ENCODE results near the gene NSUN6. TPM values are rescaled to one million over a fixed set of nuclear protein-coding genes. Genes with fewer than 3 reads are reported as not detected.

NSUN6 gene
- total and polyA plus RNA-seq, 10 of the 15 experiments (the other 5 are each of a cell fraction or from before 2014, with no cell fraction given): 10.2 to 25.0 (median 15.6) TPM

DNA sequence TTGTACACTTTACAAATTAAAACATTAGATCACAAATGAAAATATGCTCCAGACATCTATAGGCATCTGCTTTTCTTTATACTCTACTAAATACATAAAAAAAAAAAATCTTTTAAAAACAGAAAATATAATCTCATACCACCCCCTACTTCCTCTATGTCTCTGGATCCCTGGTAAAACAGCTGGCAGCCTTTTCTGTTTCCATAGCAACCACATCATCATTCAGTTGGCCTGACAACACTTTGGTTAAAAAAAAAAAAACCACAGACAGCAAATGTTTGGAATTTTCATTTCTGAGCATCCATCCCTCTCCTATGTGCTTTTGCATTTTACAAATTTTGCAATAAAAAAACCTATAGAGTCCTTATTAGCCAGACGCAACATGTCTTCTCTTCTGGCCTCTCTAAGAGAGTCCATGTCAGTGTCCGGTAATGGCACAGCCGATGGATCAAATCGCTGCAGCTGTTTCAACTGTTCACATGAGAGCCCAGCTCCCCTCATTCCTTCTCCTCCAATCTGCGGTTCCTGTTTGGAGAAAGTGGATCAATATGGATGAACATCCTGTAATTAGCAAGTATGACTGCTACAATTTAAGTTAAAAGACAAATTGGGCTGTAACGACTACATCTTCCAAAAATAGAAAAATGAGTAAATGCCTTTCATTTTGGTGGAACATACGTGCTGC is 105.6 kb downstream of the NSUN6 start:
- H3K36me3 ChIP-seq (ENCODE audit: control insufficient read depth in 2 of 2, insufficient read depth in 2 of 2, low read length in 1 of 2): no peaks in the 10 kb centered on the region; a peak in 2 of 4 replicates
- H3K27me3 ChIP-seq (replicated peaks in 1 of 2; ENCODE audit: control insufficient read depth in 2 of 2, insufficient read depth in 2 of 2, low read length in 1 of 2): no peaks in the 10 kb centered on the region
- ATAC-seq (no peak), DNase-seq (ENCODE audit: low read depth, low spot score) (no peak), FAIRE-seq (no peak)
- TF ChIP-seq BMI1 (IDR thresholded peaks at IDR 0.05; ENCODE audit: borderline replicate concordance) (peak; percentile 36; the same call in 1 of the 2 replicates), NFYA (IDR thresholded peaks at IDR 0.05; ENCODE audit: borderline replicate concordance, low read depth, low read length) (no peak)
- TF ChIP-seq, protein P1, sequence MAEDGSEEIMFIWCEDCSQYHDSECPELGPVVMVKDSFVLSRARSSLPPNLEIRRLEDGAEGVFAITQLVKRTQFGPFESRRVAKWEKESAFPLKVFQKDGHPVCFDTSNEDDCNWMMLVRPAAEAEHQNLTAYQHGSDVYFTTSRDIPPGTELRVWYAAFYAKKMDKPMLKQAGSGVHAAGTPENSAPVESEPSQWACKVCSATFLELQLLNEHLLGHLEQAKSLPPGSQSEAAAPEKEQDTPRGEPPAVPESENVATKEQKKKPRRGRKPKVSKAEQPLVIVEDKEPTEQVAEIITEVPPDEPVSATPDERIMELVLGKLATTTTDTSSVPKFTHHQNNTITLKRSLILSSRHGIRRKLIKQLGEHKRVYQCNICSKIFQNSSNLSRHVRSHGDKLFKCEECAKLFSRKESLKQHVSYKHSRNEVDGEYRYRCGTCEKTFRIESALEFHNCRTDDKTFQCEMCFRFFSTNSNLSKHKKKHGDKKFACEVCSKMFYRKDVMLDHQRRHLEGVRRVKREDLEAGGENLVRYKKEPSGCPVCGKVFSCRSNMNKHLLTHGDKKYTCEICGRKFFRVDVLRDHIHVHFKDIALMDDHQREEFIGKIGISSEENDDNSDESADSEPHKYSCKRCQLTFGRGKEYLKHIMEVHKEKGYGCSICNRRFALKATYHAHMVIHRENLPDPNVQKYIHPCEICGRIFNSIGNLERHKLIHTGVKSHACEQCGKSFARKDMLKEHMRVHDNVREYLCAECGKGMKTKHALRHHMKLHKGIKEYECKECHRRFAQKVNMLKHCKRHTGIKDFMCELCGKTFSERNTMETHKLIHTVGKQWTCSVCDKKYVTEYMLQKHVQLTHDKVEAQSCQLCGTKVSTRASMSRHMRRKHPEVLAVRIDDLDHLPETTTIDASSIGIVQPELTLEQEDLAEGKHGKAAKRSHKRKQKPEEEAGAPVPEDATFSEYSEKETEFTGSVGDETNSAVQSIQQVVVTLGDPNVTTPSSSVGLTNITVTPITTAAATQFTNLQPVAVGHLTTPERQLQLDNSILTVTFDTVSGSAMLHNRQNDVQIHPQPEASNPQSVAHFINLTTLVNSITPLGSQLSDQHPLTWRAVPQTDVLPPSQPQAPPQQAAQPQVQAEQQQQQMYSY (CRISPR knock-in tag; IDR thresholded peaks at IDR 0.05): no peak
- in situ Hi-C loops (cut with MboI) (no loop called here), intact Hi-C loops (cut with micrococcal nuclease; ENCODE audit: unreplicated experiment) (no loop called here)
- ChIA-PET SMC1A (ENCODE audit: uncharacterized antibody, unreplicated experiment) (no interaction called here), CTCF (no interaction called here), POLR2A (no interaction called here), RAD21 (ENCODE audit: unreplicated experiment) (no interaction called here)
- no peak overlapping the region for H2AFZ ChIP-seq (ENCODE audit: control insufficient read depth, low read depth, low read length)
- WGBS (ENCODE audit: insufficient coverage, insufficient replicate concordance, low lambda C conversion rate, missing lambda C conversion rate): 87% methylated on average over 7 of the region's 7 CpGs
- no peaks in the 10 kb centered on the region for H4K20me1 ChIP-seq (ENCODE audit: control insufficient read depth, insufficient read depth)
- H3K9me3 ChIP-seq (replicated peaks; ENCODE audit: control insufficient read depth, insufficient read depth, low read length): no peaks in the 10 kb centered on the region
- H3K9ac ChIP-seq (ENCODE audit: control insufficient read depth, insufficient read depth, low read length): no peak overlapping the region
- no peak overlapping the region for H3K27ac ChIP-seq (ENCODE audit: control insufficient read depth, insufficient read depth)
- no TSS peak for BruUV-seq (replicated peaks)
- H3K79me2 ChIP-seq (ENCODE audit: control insufficient read depth, insufficient read depth, low read length): no peaks in the 10 kb centered on the region
- H3K4me3 ChIP-seq: no peak overlapping the region
- no peaks in the 10 kb centered on the region for H3K4me1 ChIP-seq (ENCODE audit: control insufficient read depth, insufficient read depth, low read length)
- no peak overlapping the region for H3K4me2 ChIP-seq (ENCODE audit: control insufficient read depth, insufficient read depth)

Data from GM12878 (cell line).